Stimulated activated naive CD8-positive, alpha-beta T cell treated with anti-CD3 and anti-CD28 coated beads, Interleukin-15, amount 100 ng/mL, for 72 hours (primary cell): ENCODE measurements around the gene NHLH1.
A peak's percentile ranks its signal among the peaks of the same experiment; 100 is the strongest.

Experiments used
- ATAC-seq: fragments of 150-1000 bp; cut with Tn5 transposase; 2 replicates; pipeline ENCODE4 v1.10.0; 2021; ENCODE audit warnings: mild to moderate bottlenecking, moderate library complexity
- DNase-seq, 2 donors: peaks; one replicate each; pipeline ENCODE4 v3.0.0; 2021 to 2022
- H3K27ac Mint-ChIP-seq, 2 donors: one replicate each; pipeline ENCODE4 v1.8.0; 2022; ENCODE audit warnings: mild to moderate bottlenecking in 2 of 2, mixed read lengths in 2 of 2, moderate library complexity in 2 of 2
- H3K27me3 Mint-ChIP-seq: one replicate; pipeline ENCODE4 v1.8.0; 2022; ENCODE audit warnings: mixed read lengths
- H3K4me1 Mint-ChIP-seq: one replicate; pipeline ENCODE4 v1.8.0; 2022; ENCODE audit warnings: mild to moderate bottlenecking, mixed read lengths
- H3K4me3 Mint-ChIP-seq, 2 donors: one replicate each; pipeline ENCODE4 v1.8.0; 2022; ENCODE audit warnings: mild to moderate bottlenecking in 2 of 2, mixed read lengths in 2 of 2, moderate library complexity in 1 of 2
- H3K9me3 Mint-ChIP-seq, 2 donors: one replicate each; pipeline ENCODE4 v1.8.0; 2022; ENCODE audit warnings: mixed read lengths in 2 of 2

NHLH1 gene

GRCh38 chr1:160366731-160367515 is at the start of gene NHLH1:
Gene NHLH1, plus strand, starts transcription at chr1:160367071. Its CDS starts 3,661 bp downstream, at chr1:160370732.
- Mint-ChIP-seq H3K4me3 (no peak within 1 kb of the TSS), H3K4me1 (peaks cover 9% of the 10 kb centered on the region), H3K27me3 (no peaks in the 10 kb centered on the region), H3K9me3 (no peaks in the 10 kb centered on the region), H3K27ac (peak within 1 kb of the TSS in 1 of 2 donors; percentile 1)
- ATAC-seq, result peak; percentile 44
- DNase-seq, result no peak

DNA sequence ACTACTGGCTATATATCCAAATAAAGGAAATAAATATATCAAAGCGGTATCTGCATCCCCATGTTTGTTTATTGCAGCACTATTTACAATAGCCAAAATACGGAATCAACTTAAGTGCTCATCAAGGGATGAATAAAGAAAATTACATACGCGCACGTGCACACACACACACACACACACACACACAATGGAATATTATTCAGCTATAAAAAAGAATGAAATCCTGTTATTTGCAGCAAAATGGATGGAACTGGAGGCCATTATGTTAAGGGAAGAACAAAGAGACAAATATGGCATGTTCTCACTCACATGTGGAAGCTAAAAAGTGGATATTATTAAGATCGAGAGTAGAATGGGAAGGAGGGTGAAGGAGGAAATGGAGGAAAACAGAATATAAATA is 44.0 kb upstream of the NHLH1 start:
- no peaks in the 10 kb centered on the region for H3K27me3 Mint-ChIP-seq
- ATAC-seq, result no peak
- no peak overlapping the region for H3K27ac Mint-ChIP-seq

DNA sequence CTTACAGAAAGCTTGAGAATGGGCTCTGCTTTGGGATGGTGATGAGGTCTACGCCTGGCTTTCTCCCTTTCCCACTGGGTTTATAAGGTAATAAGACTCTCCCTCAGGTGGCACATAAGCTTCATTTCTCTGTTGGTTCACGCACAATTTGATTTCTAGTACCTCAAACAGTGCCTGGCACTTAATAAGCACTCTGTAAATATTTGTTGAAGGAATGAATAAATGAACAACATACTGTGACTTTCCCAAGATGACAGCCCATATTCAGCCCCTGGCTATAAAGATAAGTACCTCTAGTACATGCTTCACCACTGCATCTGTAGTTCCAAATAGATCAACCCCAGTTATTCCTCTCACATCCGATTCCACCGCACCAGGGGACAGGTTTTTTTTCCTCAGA is 41.6 kb upstream of the NHLH1 start:
- Mint-ChIP-seq H3K4me3 (no peak overlapping the region), H3K4me1 (no peaks in the 10 kb centered on the region)

More for the DNA sequence above, 44.0 kb upstream of the NHLH1 start:
- no peak for DNase-seq
- peaks cover 7% of the 10 kb centered on the region for H3K4me1 Mint-ChIP-seq
- no peaks in the 10 kb centered on the region for H3K9me3 Mint-ChIP-seq
- no peak overlapping the region for H3K4me3 Mint-ChIP-seq

GRCh38 chr1:160326418-160326817 is 40.5 kb upstream of the NHLH1 start:
- Mint-ChIP-seq H3K4me3 (no peak overlapping the region), H3K27me3 (no peaks in the 10 kb centered on the region), H3K4me1 (no peaks in the 10 kb centered on the region), H3K27ac (no peak overlapping the region), H3K9me3 (no peaks in the 10 kb centered on the region)
- DNase-seq, result no peak
- no peak for ATAC-seq

More for the DNA sequence above, 41.6 kb upstream of the NHLH1 start:
- ATAC-seq, result no peak
- H3K9me3 Mint-ChIP-seq, result no peaks in the 10 kb centered on the region
- H3K27me3 Mint-ChIP-seq, result no peaks in the 10 kb centered on the region
- DNase-seq, result no peak
- H3K27ac Mint-ChIP-seq, result no peak overlapping the region

GRCh38 chr1:160328184-160328583 is 38.7 kb upstream of the NHLH1 start:
- peak overlapping the region in 1 of 2 donors; percentile 29 for H3K27ac Mint-ChIP-seq
- ATAC-seq (no peak), DNase-seq (no peak)
- no peak overlapping the region for H3K4me3 Mint-ChIP-seq
- H3K4me1 Mint-ChIP-seq, result no peaks in the 10 kb centered on the region
- H3K27me3 Mint-ChIP-seq, result no peaks in the 10 kb centered on the region
- no peaks in the 10 kb centered on the region for H3K9me3 Mint-ChIP-seq

- Mint-ChIP-seq H3K9me3 (no peaks in the 10 kb centered on the region), H3K27ac (peak overlapping the region; percentile 9 to 51)
Measured at GRCh38 chr1:160330119-160330518, 36.8 kb upstream of the NHLH1 start.

DNA sequence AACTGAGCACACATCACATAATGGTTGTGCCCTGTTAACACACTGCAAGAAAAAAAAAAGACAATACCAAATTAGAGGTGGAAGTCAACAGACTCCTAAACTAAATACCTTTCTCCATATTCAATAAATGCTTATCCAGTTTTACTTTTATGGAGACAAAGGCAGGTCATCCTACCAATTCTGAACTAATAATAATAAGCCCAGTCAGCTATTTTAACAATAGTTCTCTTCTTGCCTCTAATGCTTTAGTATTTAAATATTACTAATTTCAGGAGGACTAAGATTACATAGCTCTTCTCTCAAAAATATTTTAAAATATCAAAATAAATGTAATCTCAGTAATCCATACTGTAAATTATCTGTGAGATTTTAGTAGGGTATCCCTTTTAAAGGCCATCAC is 34.4 kb upstream of the NHLH1 start:
- Mint-ChIP-seq H3K27me3 (no peaks in the 10 kb centered on the region), H3K4me3 (no peak overlapping the region), H3K27ac (no peak overlapping the region), H3K4me1 (no peaks in the 10 kb centered on the region), H3K9me3 (no peaks in the 10 kb centered on the region)
- no peak for DNase-seq
- ATAC-seq, result no peak

More at GRCh38 chr1:160330119-160330518, 36.8 kb upstream of the NHLH1 start:
- DNase-seq (no peak), ATAC-seq (no peak)
- no peaks in the 10 kb centered on the region for H3K4me1 Mint-ChIP-seq
- no peaks in the 10 kb centered on the region for H3K27me3 Mint-ChIP-seq
- H3K4me3 Mint-ChIP-seq, result no peak overlapping the region

- H3K4me3 Mint-ChIP-seq, result no peak overlapping the region
- no peak for ATAC-seq
- DNase-seq, result no peak
- no peak overlapping the region for H3K27ac Mint-ChIP-seq
- H3K9me3 Mint-ChIP-seq, result no peaks in the 10 kb centered on the region
- no peaks in the 10 kb centered on the region for H3K27me3 Mint-ChIP-seq
- peaks cover 23% of the 10 kb centered on the region for H3K4me1 Mint-ChIP-seq
Measured at GRCh38 chr1:160338580-160338979, 28.3 kb upstream of the NHLH1 start.

DNA sequence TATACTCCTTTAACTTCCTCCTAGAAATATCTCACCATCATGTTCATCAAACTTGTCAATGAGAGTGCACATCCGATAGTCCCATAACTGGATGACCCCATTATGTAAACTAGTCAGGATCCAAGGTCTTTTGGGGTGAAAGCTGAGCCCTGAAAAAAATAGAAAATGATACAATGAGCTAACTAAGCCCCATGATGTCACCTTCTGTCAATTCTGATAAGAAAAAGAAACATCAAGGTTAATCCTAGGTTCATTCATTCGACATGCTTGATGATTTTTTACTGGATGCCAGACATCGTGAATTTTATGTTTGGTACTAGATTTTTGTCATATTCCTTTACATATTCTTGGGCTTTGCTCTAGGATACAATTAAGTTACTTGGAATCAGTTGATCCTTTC is 26.7 kb upstream of the NHLH1 start:
- Mint-ChIP-seq H3K9me3 (no peaks in the 10 kb centered on the region), H3K27ac (peak overlapping the region in 1 of 2 donors; percentile 74), H3K27me3 (no peaks in the 10 kb centered on the region), H3K4me1 (peaks cover 34% of the 10 kb centered on the region), H3K4me3 (no peak overlapping the region)
- no peak for ATAC-seq
- no peak for DNase-seq

DNA sequence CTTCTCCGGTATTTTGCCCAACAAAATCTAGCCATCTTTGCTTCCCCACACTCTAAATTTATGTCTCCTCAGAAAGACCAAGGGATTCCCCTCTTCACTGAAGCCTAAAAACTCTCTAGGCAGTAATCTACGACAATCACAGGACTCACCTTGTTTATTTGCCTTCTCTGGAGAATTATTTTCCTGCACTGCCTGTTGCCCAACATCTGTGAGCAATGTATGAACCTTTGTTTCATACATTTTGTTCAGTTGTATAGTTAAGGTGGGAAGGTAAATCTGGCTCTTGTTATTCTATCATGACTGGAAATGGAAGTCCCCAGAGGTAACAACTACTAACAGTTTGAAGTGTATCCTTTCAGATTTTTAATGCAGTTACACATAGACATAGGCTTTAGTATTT is 26.0 kb upstream of the NHLH1 start:
- ATAC-seq (no peak), DNase-seq (no peak)
- H3K4me3 Mint-ChIP-seq, result peak overlapping the region in 1 of 2 donors; percentile 46
- H3K9me3 Mint-ChIP-seq, result no peaks in the 10 kb centered on the region
- no peaks in the 10 kb centered on the region for H3K27me3 Mint-ChIP-seq
- H3K27ac Mint-ChIP-seq, result peak overlapping the region in 1 of 2 donors; percentile 57
- H3K4me1 Mint-ChIP-seq, result peaks cover 34% of the 10 kb centered on the region

DNA sequence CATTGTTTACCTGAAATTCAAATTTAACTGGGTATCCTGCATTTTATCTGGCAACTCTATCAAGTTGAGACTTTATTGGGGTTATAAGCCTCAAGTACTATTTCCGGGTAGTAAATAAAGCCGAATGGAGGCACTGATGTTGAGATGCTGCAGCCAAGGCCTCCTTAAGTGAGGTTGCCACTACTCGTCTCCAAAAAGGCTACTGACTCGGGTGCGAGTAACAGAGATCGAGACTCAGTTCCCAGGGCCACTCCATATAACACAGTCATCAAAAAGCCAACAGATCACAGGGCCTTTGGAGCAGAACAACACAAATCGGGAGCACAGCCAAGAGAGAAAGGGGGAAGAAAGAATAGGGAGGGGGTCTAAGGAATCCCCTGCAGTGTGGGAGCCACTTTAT is 24.3 kb upstream of the NHLH1 start:
- Mint-ChIP-seq H3K27me3 (no peaks in the 10 kb centered on the region), H3K4me3 (peak overlapping the region; percentile 98 to 99), H3K9me3 (no peaks in the 10 kb centered on the region), H3K27ac (peak overlapping the region; percentile 100), H3K4me1 (peaks cover 39% of the 10 kb centered on the region)
- DNase-seq (peak in 1 of 2 donors; percentile 10), ATAC-seq (no peak)

DNA sequence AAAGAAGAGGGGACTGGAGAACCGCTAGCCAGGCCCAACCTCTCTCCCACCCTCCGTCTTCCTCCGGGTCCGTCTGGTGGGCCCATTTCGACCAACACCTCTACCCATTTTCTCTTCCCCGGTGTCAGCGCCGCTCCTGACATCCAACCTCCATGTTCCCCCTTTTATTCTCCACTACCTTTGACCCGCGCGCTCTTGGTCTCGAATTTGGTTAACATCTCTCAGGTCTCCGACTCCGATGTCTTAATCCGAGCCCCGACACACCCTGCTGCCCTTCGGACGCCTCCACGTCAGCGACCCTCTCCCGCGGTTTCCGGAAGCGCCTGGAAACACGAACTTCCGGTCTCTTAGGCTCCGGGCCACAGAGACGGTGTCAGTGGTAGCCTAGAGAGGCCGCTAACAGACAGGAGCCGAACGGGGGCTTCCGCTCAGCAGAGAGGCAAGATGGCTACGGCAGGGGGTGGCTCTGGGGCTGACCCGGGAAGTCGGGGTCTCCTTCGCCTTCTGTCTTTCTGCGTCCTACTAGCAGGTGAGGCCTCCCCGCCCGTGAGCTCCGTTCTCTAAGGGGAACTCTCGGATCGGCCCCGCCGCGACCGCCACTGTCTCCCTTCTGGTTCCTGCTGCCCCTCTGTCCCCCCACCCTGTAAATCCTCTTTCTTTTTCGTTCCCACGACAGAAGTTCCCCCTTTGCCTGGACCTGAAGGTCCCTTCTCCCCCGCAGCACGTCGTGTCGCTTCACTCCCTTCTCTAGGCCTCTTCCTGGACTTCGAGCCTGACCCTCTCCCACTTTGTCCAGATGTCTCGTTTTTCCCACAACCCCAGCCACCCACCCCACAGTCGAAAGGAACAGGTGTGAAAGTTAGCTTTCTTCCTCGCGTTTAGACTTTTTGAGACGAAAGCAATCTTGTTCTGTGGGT is 23.7 kb upstream of the NHLH1 start, which contains the start of the genes COPA and NCSTN:
Gene COPA (minus strand): TSS at position 298 of the 917 bp plus-strand sequence. CDS start 80 bp downstream, at position 218.
Gene NCSTN (plus strand): TSS at position 431 of the 917 bp plus-strand sequence. CDS start 14 bp downstream, at position 445.
- Mint-ChIP-seq H3K27me3 (no peaks in the 10 kb centered on the region), H3K4me1 (peaks cover 45% of the 10 kb centered on the region), H3K9me3 (no peaks in the 10 kb centered on the region), H3K4me3 (peak within 1 kb of the TSS; percentile 98 to 99), H3K27ac (peak within 1 kb of the TSS; percentile 100)
- peak; percentile 100 for ATAC-seq
- DNase-seq, result peak; percentile 85 to 92

- Mint-ChIP-seq H3K4me3 (peak overlapping the region; percentile 98 to 99), H3K27ac (peak overlapping the region; percentile 30 to 100), H3K4me1 (peaks cover 40% of the 10 kb centered on the region), H3K9me3 (no peaks in the 10 kb centered on the region), H3K27me3 (no peaks in the 10 kb centered on the region)
- no peak for ATAC-seq
- DNase-seq, result no peak
Measured at GRCh38 chr1:160344241-160344640, 22.6 kb upstream of the NHLH1 start.

DNA sequence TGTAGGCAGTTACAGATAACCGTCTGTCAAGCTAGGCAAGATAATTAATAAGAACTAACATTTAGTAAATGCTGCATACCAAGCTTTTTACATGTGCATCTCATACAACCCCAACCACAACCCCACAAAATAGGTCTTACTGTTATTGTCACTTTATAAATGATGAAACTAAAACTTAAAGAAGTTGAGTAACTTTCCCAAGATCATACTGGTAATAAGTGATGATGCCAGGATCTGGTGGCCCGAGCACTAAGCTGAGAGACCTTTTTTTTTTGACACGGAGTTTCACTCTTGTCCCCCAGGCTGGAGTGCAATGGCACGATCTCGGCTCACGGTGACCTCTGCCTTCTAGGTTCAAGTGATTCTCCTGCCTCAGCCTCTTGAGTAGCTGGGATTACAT is 21.9 kb upstream of the NHLH1 start:
- no peaks in the 10 kb centered on the region for H3K9me3 Mint-ChIP-seq

GRCh38 chr1:160346463-160346862 is 20.4 kb upstream of the NHLH1 start:
- no peak for DNase-seq
- Mint-ChIP-seq H3K4me3 (no peak overlapping the region), H3K27ac (no peak overlapping the region), H3K27me3 (no peaks in the 10 kb centered on the region), H3K9me3 (no peaks in the 10 kb centered on the region), H3K4me1 (peaks cover 28% of the 10 kb centered on the region)
- ATAC-seq, result no peak

More for the DNA sequence above, 21.9 kb upstream of the NHLH1 start:
- ATAC-seq, result no peak
- H3K27me3 Mint-ChIP-seq, result no peaks in the 10 kb centered on the region
- H3K4me3 Mint-ChIP-seq, result peak overlapping the region in 1 of 2 donors; percentile 98
- peaks cover 36% of the 10 kb centered on the region for H3K4me1 Mint-ChIP-seq
- no peak for DNase-seq
- no peak overlapping the region for H3K27ac Mint-ChIP-seq
